PC-9 (cell line): Measurements from ENCODE around the gene OR51T1. TPM values are rescaled to one million over a fixed set of nuclear protein-coding genes. Genes with fewer than 3 reads are reported as not detected.

Source experiments
- BruUV-seq: library from RNA; stranded (reverse); fragments of 400-500 nt; replicated peaks from 2 replicates; lab custom pipeline; 2021; lab: Mats Ljungman, UMichigan
- CTCF ChIA-PET: fragments of 300-600 bp; sonication (Branson Sonifier 250); formaldehyde crosslinking; loops from one replicate; lab custom pipeline; 2022; ENCODE audit warnings: antibody characterized with exemption; lab: Charles Lee
- POLR2A ChIA-PET: fragments of 300-600 bp; sonication (Branson Sonifier 250); formaldehyde crosslinking; loops from one replicate; lab custom pipeline; 2022; ENCODE audit warnings: antibody characterized with exemption; ENCODE audit not compliant: unreplicated experiment; lab: Charles Lee
- DNase-seq, 2 experiments: peaks; one replicate each; pipeline versions ENCODE4 v3.0.0 to v3.0.0-alpha.2; 2015 to 2022; ENCODE audit warnings: mixed read lengths in 1 of 2
- H2AFZ ChIP-seq: fragments of 200-600 bp; sonication (generic); 2 replicates; pipeline ENCODE4 v1.8.1; 2017; ENCODE audit warnings: antibody characterized with exemption
- H3F3A ChIP-seq: fragments of 200-600 bp; sonication (generic); 2 replicates; pipeline ENCODE4 v1.8.1; 2017; ENCODE audit warnings: antibody characterized with exemption, mild to moderate bottlenecking, low read depth; ENCODE audit not compliant: insufficient read depth
- H3K27ac ChIP-seq: fragments of 200-600 bp; sonication (generic); 2 replicates; pipeline ENCODE4 v1.6.1; 2016; ENCODE audit warnings: mixed run types
- H3K27me3 ChIP-seq: fragments of 200-600 bp; sonication (generic); 2 replicates; pipeline ENCODE4 v1.6.1; 2016; ENCODE audit warnings: low read depth, mixed run types; ENCODE audit not compliant: insufficient read depth
- H3K36me3 ChIP-seq: fragments of 200-600 bp; sonication (generic); 2 replicates; pipeline ENCODE4 v1.6.1; 2016; ENCODE audit warnings: low read depth, mixed run types
- H3K4me1 ChIP-seq: fragments of 200-600 bp; sonication (generic); replicated peaks from 2 replicates; pipeline ENCODE4 v1.6.1; 2016; ENCODE audit warnings: mixed run types; ENCODE audit not compliant: insufficient read depth
- H3K4me2 ChIP-seq: fragments of 200-600 bp; sonication (generic); 2 replicates; pipeline ENCODE4 v1.6.1; 2017; ENCODE audit warnings: mixed run types
- H3K4me3 ChIP-seq: fragments of 200-600 bp; sonication (generic); 2 replicates; pipeline ENCODE4 v1.6.1; 2016; ENCODE audit warnings: mixed run types
- H3K79me2 ChIP-seq: fragments of 200-600 bp; sonication (generic); 2 replicates; pipeline ENCODE4 v1.6.1; 2017; ENCODE audit warnings: low read depth, mixed run types
- H3K9me2 ChIP-seq: fragments of 200-600 bp; sonication (generic); 2 replicates; pipeline ENCODE4 v1.8.1; 2017; ENCODE audit warnings: mild to moderate bottlenecking; ENCODE audit not compliant: insufficient read depth
- H3K9me3 ChIP-seq: fragments of 200-600 bp; sonication (generic); 2 replicates; pipeline ENCODE4 v1.8.1; 2016; ENCODE audit warnings: low read depth; ENCODE audit not compliant: insufficient read depth
- H4K20me1 ChIP-seq: fragments of 200-600 bp; sonication (generic); 2 replicates; pipeline ENCODE4 v1.8.1; 2017; ENCODE audit not compliant: insufficient read depth
- EZH2 ChIP-seq: fragments of 200-600 bp; sonication (generic); IDR thresholded peaks from 2 replicates; pipeline ENCODE4 v1.8.0; 2017; ENCODE audit warnings: antibody characterized with exemption, low read depth
- intact Hi-C: fragments of 100-400 bp; cut with micrococcal nuclease; formaldehyde crosslinking; loops from one replicate; pipeline ENCODE4 v1.10.0; 2022; ENCODE audit not compliant: unreplicated experiment
- total RNA-seq: library from RNA; stranded (reverse); gene quantifications from 2 replicates; pipeline ENCODE4 v1.2.3, GENCODE V29; 2021
- TF ChIP-seq, protein P1 (sequence below): fragments of 200-600 bp; sonication (generic); conservative IDR thresholded peaks from 2 replicates; pipeline ENCODE4 v1.6.1; 2017; ENCODE audit warnings: mixed run types, antibody characterized with exemption, mild to moderate bottlenecking, moderate library complexity

OR51T1 gene
- total RNA-seq, 1 experiment from 2014 or later: not detected

DNA sequence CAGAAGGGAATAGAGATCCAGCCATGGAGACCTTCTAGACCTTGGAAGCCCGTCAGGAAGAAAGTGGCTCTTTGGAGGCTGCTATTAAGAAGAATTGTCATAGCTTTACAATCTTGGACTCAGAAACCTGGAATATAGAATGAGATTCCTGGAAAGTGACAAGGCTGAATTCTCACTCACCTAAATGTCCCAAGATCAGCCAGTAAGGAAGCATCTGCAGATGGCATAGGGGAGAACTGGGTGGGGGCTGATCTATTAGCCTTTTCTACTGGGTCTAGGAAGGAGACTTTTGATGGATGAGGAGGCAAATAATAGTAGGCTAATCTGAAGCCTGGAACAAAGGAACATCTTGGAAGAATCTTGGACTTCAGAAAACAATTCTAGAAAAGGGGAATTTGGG is 42.5 kb downstream of the OR51T1 start, which contains the start of gene OR51G1:
Gene OR51G1, minus strand, starts transcription at position 101 of the 400 bp plus-strand sequence. Its CDS starts 0 bp downstream, at position 101.
- Histone ChIP-seq H2AFZ (no peak within 1 kb of the TSS), H3K36me3 (no peaks in the 10 kb centered on the region)

DNA sequence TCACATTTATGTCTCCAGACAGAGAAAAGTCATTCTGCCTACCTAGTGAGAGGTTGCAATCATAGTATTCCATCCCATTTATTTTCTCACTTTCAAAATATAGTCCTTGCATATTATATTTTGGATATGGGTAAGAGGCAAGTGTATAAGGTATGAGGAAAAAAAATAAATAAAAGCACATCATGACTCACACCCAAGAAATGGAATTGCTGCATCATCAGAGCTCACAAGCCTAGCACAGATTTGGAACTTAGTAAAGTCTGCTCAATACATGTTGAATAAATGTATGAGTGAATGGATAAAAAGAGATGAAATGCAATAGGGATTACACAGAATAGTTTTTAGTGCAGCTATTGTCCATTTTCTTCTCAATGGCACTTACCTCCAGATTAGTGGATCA is 44.9 kb downstream of the OR51T1 start:
- H3K4me3 ChIP-seq: no peak overlapping the region
- intact Hi-C loops: no loop called here
- H3K36me3 ChIP-seq: no peaks in the 10 kb centered on the region
- ChIA-PET POLR2A (no interaction called here), CTCF (no interaction called here)
- no peaks in the 10 kb centered on the region for H3K27me3 ChIP-seq
- TF ChIP-seq, protein P1, sequence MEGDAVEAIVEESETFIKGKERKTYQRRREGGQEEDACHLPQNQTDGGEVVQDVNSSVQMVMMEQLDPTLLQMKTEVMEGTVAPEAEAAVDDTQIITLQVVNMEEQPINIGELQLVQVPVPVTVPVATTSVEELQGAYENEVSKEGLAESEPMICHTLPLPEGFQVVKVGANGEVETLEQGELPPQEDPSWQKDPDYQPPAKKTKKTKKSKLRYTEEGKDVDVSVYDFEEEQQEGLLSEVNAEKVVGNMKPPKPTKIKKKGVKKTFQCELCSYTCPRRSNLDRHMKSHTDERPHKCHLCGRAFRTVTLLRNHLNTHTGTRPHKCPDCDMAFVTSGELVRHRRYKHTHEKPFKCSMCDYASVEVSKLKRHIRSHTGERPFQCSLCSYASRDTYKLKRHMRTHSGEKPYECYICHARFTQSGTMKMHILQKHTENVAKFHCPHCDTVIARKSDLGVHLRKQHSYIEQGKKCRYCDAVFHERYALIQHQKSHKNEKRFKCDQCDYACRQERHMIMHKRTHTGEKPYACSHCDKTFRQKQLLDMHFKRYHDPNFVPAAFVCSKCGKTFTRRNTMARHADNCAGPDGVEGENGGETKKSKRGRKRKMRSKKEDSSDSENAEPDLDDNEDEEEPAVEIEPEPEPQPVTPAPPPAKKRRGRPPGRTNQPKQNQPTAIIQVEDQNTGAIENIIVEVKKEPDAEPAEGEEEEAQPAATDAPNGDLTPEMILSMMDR: no peak
- no peak for TF ChIP-seq EZH2
- H2AFZ ChIP-seq: no peak overlapping the region
- no peak overlapping the region for H3K27ac ChIP-seq
- no peak for DNase-seq
- no peak overlapping the region for H3K4me2 ChIP-seq
- H3K79me2 ChIP-seq: no peaks in the 10 kb centered on the region
- H3K4me1 ChIP-seq: no peaks in the 10 kb centered on the region
- no TSS peak for BruUV-seq
- no peaks in the 10 kb centered on the region for H4K20me1 ChIP-seq
- H3F3A ChIP-seq: no peaks in the 10 kb centered on the region
- no peaks in the 10 kb centered on the region for H3K9me3 ChIP-seq
- H3K9me2 ChIP-seq: no peaks in the 10 kb centered on the region

More for the DNA sequence above, 42.5 kb downstream of the OR51T1 start, which contains the start of gene OR51G1:
- H3K27ac ChIP-seq: no peak within 1 kb of the TSS
- H3K79me2 ChIP-seq: no peaks in the 10 kb centered on the region
- intact Hi-C loops: no loop called here
- H3K9me2 ChIP-seq: no peaks in the 10 kb centered on the region
- TF ChIP-seq, protein P1: no peak
- no peak for TF ChIP-seq EZH2
- H3F3A ChIP-seq: no peaks in the 10 kb centered on the region
- no TSS peak for BruUV-seq
- ChIA-PET CTCF (no interaction called here), POLR2A (no interaction called here)
- no peaks in the 10 kb centered on the region for H3K9me3 ChIP-seq
- H3K4me2 ChIP-seq: no peak within 1 kb of the TSS
- DNase-seq: no peak
- H3K4me1 ChIP-seq: no peaks in the 10 kb centered on the region
- H4K20me1 ChIP-seq: no peaks in the 10 kb centered on the region
- H3K27me3 ChIP-seq: no peaks in the 10 kb centered on the region
- H3K4me3 ChIP-seq: no peak within 1 kb of the TSS

Other genes with a start within 250 kb of the OR51T1 start
- gene OR51D1, start 244.4 kb upstream of the OR51T1 start, total RNA-seq: not detected in 2 replicates
- not detected in 2 replicates for gene OR51E1, start 237.9 kb upstream of the OR51T1 start, total RNA-seq
- gene OR51E2, start 184.0 kb upstream of the OR51T1 start, total RNA-seq: not detected in 2 replicates
- gene MMP26, start 177.1 kb upstream of the OR51T1 start, total RNA-seq: not detected in 2 replicates
- gene OR51F1, start 112.0 kb upstream of the OR51T1 start, total RNA-seq: not detected in 2 replicates
- not detected in 2 replicates for gene OR52R1, start 77.5 kb upstream of the OR51T1 start, total RNA-seq
- not detected in 2 replicates for gene OR51F2, start 60.6 kb upstream of the OR51T1 start, total RNA-seq
- not detected in 2 replicates for gene OR51S1, start 32.7 kb upstream of the OR51T1 start, total RNA-seq
- not detected in 2 replicates for gene OR51A7, start 21.9 kb downstream of the OR51T1 start, total RNA-seq
- gene OR51G2, start 37.5 kb downstream of the OR51T1 start, total RNA-seq: not detected in 2 replicates
- not detected in 2 replicates for gene OR51G1, start 42.4 kb downstream of the OR51T1 start, total RNA-seq
- not detected in 2 replicates for gene OR51A4, start 65.7 kb downstream of the OR51T1 start, total RNA-seq
- gene OR51A2, start 73.8 kb downstream of the OR51T1 start, total RNA-seq: not detected in 2 replicates
- not detected in 2 replicates for gene OR51L1, start 113.0 kb downstream of the OR51T1 start, total RNA-seq
- gene OR52J3, start 164.6 kb downstream of the OR51T1 start, total RNA-seq: not detected in 2 replicates
- not detected in 2 replicates for gene OR52E2, start 177.7 kb downstream of the OR51T1 start, total RNA-seq
- not detected in 2 replicates for gene OR52E1, start 187.7 kb downstream of the OR51T1 start, total RNA-seq